Trophoblast cell (in vitro differentiated cells and primary cell): ENCODE measurements around the gene ISL2.

Experiments
- DNase-seq, 2 donors: peaks; one replicate each; pipeline ENCODE4 v3.0.0-alpha.2; 2016
- H2AFZ ChIP-seq: 2 replicates; pipeline ENCODE4 v1.6.1; 2013; ENCODE audit warnings: low read length, moderate library complexity, mild to moderate bottlenecking; ENCODE audit not compliant: insufficient read depth, poor library complexity
- H2AK5ac ChIP-seq: 2 replicates; pipeline ENCODE4 v1.6.1; 2013; ENCODE audit warnings: mild to moderate bottlenecking, low read length
- H2BK120ac ChIP-seq: 2 replicates; pipeline ENCODE4 v1.6.1; 2013; ENCODE audit warnings: low read length, mild to moderate bottlenecking, moderate library complexity; ENCODE audit not compliant: insufficient read depth, poor library complexity
- H2BK12ac ChIP-seq: 2 replicates; pipeline ENCODE4 v1.6.1; 2013; ENCODE audit warnings: mild to moderate bottlenecking, low read length, moderate library complexity
- H2BK5ac ChIP-seq: 2 replicates; pipeline ENCODE4 v1.6.1; 2013; ENCODE audit warnings: low read length, low read depth, moderate library complexity, mild to moderate bottlenecking; ENCODE audit not compliant: poor library complexity
- H3K14ac ChIP-seq: 2 replicates; pipeline ENCODE4 v1.6.1; 2013; ENCODE audit warnings: mild to moderate bottlenecking, low read length
- H3K18ac ChIP-seq: 2 replicates; pipeline ENCODE4 v1.6.1; 2013; ENCODE audit warnings: mild to moderate bottlenecking, low read length
- H3K23ac ChIP-seq: 2 replicates; pipeline ENCODE4 v1.6.1; 2013; ENCODE audit warnings: low read length
- H3K27ac ChIP-seq: 2 replicates; pipeline ENCODE4 v1.5.1; 2013; ENCODE audit warnings: low read depth, mild to moderate bottlenecking, inconsistent platforms, low read length, moderate library complexity
- H3K27me3 ChIP-seq: 2 replicates; pipeline ENCODE4 v1.6.1; 2013; ENCODE audit warnings: inconsistent platforms, mild to moderate bottlenecking, low read length, moderate library complexity; ENCODE audit not compliant: insufficient read depth
- H3K36me3 ChIP-seq, 2 experiments: 1 replicate in 1 of 2; 2 replicates in 1 of 2; pipeline ENCODE4 v1.6.1; 2013; ENCODE audit warnings: low read length in 2 of 2, mild to moderate bottlenecking in 2 of 2, moderate library complexity in 1 of 2; ENCODE audit not compliant: insufficient read depth in 2 of 2, control insufficient read depth in 1 of 2
- H3K4ac ChIP-seq: 2 replicates; pipeline ENCODE4 v1.6.1; 2013; ENCODE audit warnings: low read depth, mild to moderate bottlenecking, low read length, moderate library complexity
- H3K4me1 ChIP-seq, 2 experiments: 1 replicate in 1 of 2; 2 replicates in 1 of 2; pipeline ENCODE4 v1.6.1; 2013; ENCODE audit warnings: low read length in 2 of 2, mild to moderate bottlenecking in 2 of 2, moderate library complexity in 1 of 2; ENCODE audit not compliant: insufficient read depth in 2 of 2, control insufficient read depth in 1 of 2
- H3K4me2 ChIP-seq: 2 replicates; pipeline ENCODE4 v1.6.1; 2013; ENCODE audit warnings: inconsistent platforms, mild to moderate bottlenecking, low read length, moderate library complexity
- H3K4me3 ChIP-seq: 2 replicates; pipeline ENCODE4 v1.5.1; 2013; ENCODE audit warnings: mild to moderate bottlenecking, low read depth, low read length, inconsistent platforms
- H3K79me1 ChIP-seq: one replicate; pipeline ENCODE4 v1.6.1; 2013; ENCODE audit warnings: low read length
- H3K79me2 ChIP-seq: 2 replicates; pipeline ENCODE4 v1.6.1; 2013; ENCODE audit warnings: low read length, mild to moderate bottlenecking; ENCODE audit not compliant: control insufficient read depth, insufficient read depth, poor library complexity
- H3K9ac ChIP-seq: 2 replicates; pipeline ENCODE4 v1.6.1; 2013; ENCODE audit warnings: mild to moderate bottlenecking, low read length
- H3K9me3 ChIP-seq: 2 replicates; pipeline ENCODE4 v1.6.1; 2013; ENCODE audit warnings: low read depth, mild to moderate bottlenecking, control low read depth, inconsistent platforms, low read length; ENCODE audit not compliant: insufficient read depth
- H4K12ac ChIP-seq: 2 replicates; pipeline ENCODE4 v1.6.1; 2013; ENCODE audit warnings: low read depth, mild to moderate bottlenecking, low read length, moderate library complexity
- H4K8ac ChIP-seq: 2 replicates; pipeline ENCODE4 v1.6.1; 2013; ENCODE audit warnings: low read depth, mild to moderate bottlenecking, low read length, moderate library complexity
- H4K91ac ChIP-seq: one replicate; pipeline ENCODE4 v1.6.1; 2013; ENCODE audit warnings: low read depth, mild to moderate bottlenecking, low read length, moderate library complexity
- WGBS: extraction: QIAGEN DNeasy Blood & Tissue Kit; methylation state at CpG from one replicate; pipeline ENCODE4 v1.1.7; 2013; ENCODE audit warnings: missing lambda C conversion rate; ENCODE audit not compliant: insufficient read length, insufficient coverage; ENCODE audit errors: extremely low coverage; 5-methylcytosine and 5-hydroxymethylcytosine counted together

The ISL2 gene

GRCh38 chr15:76347482-76348055 is 11.0 kb downstream of the ISL2 start:
- H3K4me2 ChIP-seq: peak overlapping the region; percentile 92
- DNase-seq: peak in 1 of 2 donors; percentile 60
- no peaks in the 10 kb centered on the region for H3K36me3 ChIP-seq
- no peak overlapping the region for H4K12ac ChIP-seq
- H3K27ac ChIP-seq: no peak overlapping the region
- no peak overlapping the region for H3K14ac ChIP-seq
- H2AFZ ChIP-seq: no peak overlapping the region
- no peak overlapping the region for H3K18ac ChIP-seq
- no peak overlapping the region for H3K4me3 ChIP-seq
- peaks cover 16 to 18% of the 10 kb centered on the region in 2 experiments for H3K4me1 ChIP-seq
- H2AK5ac ChIP-seq: no peak overlapping the region
- no CpG with 5 or more reads among the region's 13 CpGs for WGBS
- no peak overlapping the region for H4K8ac ChIP-seq
- no peaks in the 10 kb centered on the region for H3K79me2 ChIP-seq
- peaks cover 41% of the 10 kb centered on the region for H3K27me3 ChIP-seq
- no peak overlapping the region for H2BK5ac ChIP-seq
- H3K9ac ChIP-seq: no peak overlapping the region
- H3K9me3 ChIP-seq: peaks cover 1% of the 10 kb centered on the region
- H2BK120ac ChIP-seq: no peak overlapping the region
- no peak overlapping the region for H3K4ac ChIP-seq
- no peak overlapping the region for H4K91ac ChIP-seq
- no peak overlapping the region for H3K23ac ChIP-seq
- no peak overlapping the region for H2BK12ac ChIP-seq
- no peaks in the 10 kb centered on the region for H3K79me1 ChIP-seq

GRCh38 chr15:76349301-76350070 is 12.9 kb downstream of the ISL2 start:
- Histone ChIP-seq H2AK5ac (no peak overlapping the region), H2BK5ac (no peak overlapping the region), H3K18ac (no peak overlapping the region), H3K27ac (no peak overlapping the region), H4K12ac (no peak overlapping the region), H3K9ac (no peak overlapping the region), H3K23ac (no peak overlapping the region), H3K79me2 (no peaks in the 10 kb centered on the region), H3K36me3 (no peaks in the 10 kb centered on the region), H3K14ac (no peak overlapping the region), H3K4me1 (peaks cover 10 to 14% of the 10 kb centered on the region in 2 experiments), H2BK120ac (no peak overlapping the region), H3K27me3 (peaks cover 29% of the 10 kb centered on the region), H3K4me3 (no peak overlapping the region), H4K91ac (no peak overlapping the region), H3K9me3 (no peaks in the 10 kb centered on the region), H2AFZ (no peak overlapping the region), H3K4ac (no peak overlapping the region), H3K4me2 (no peak overlapping the region), H3K79me1 (no peaks in the 10 kb centered on the region), H4K8ac (no peak overlapping the region), H2BK12ac (no peak overlapping the region)
- no CpG with 5 or more reads among the region's 1 CpG for WGBS
- no peak for DNase-seq

- Histone ChIP-seq H3K18ac (no peak overlapping the region), H4K8ac (no peak overlapping the region), H4K91ac (no peak overlapping the region), H3K4me1 (no peaks in the 10 kb centered on the region), H3K9me3 (no peaks in the 10 kb centered on the region), H2BK12ac (no peak overlapping the region), H2AK5ac (no peak overlapping the region), H3K4ac (no peak overlapping the region), H3K4me3 (no peak overlapping the region), H3K79me2 (no peaks in the 10 kb centered on the region), H2AFZ (no peak overlapping the region), H3K27ac (no peak overlapping the region), H3K9ac (no peak overlapping the region), H2BK120ac (no peak overlapping the region), H3K27me3 (no peaks in the 10 kb centered on the region), H3K14ac (no peak overlapping the region), H3K79me1 (no peaks in the 10 kb centered on the region), H2BK5ac (no peak overlapping the region), H3K23ac (no peak overlapping the region), H3K4me2 (no peak overlapping the region), H4K12ac (no peak overlapping the region), H3K36me3 (no peaks in the 10 kb centered on the region)
- DNase-seq: no peak
- no CpG with 5 or more reads among the region's 1 CpG for WGBS
Observed at GRCh38 chr15:76353023-76353577, 16.5 kb downstream of the ISL2 start.

- Histone ChIP-seq H3K4me3 (no peak overlapping the region), H3K4ac (no peak overlapping the region), H3K23ac (no peak overlapping the region), H3K79me1 (no peaks in the 10 kb centered on the region), H2AFZ (no peak overlapping the region), H2BK120ac (no peak overlapping the region), H3K18ac (no peak overlapping the region), H3K36me3 (no peaks in the 10 kb centered on the region), H2BK12ac (no peak overlapping the region), H3K27ac (no peak overlapping the region), H3K14ac (no peak overlapping the region), H2BK5ac (no peak overlapping the region), H3K27me3 (no peaks in the 10 kb centered on the region), H4K91ac (no peak overlapping the region), H2AK5ac (no peak overlapping the region), H3K9me3 (no peaks in the 10 kb centered on the region), H4K8ac (no peak overlapping the region), H3K4me2 (no peak overlapping the region), H3K79me2 (no peaks in the 10 kb centered on the region), H3K4me1 (no peaks in the 10 kb centered on the region), H4K12ac (no peak overlapping the region), H3K9ac (no peak overlapping the region)
- no CpG with 5 or more reads among the region's 10 CpGs for WGBS
- DNase-seq: no peak
Observed at GRCh38 chr15:76353903-76354302, 17.3 kb downstream of the ISL2 start.
